Sigmoid colon (tissue), 7 donors: ENCODE results near the gene DYNLRB1. TPM values are rescaled to one million over a fixed set of nuclear protein-coding genes. Genes with fewer than 3 reads are reported as not detected.

Experiments
- DNase-seq: peaks from one replicate; pipeline ENCODE4 v3.0.0-alpha.2; 2019
- H3K27ac ChIP-seq, 4 donors: fragments of 200-600 bp; sonication (generic); one replicate each; pipeline ENCODE4 v1.5.1; 2016 to 2019; ENCODE audit warnings: mild to moderate bottlenecking in 1 of 4
- H3K27me3 ChIP-seq, 3 donors: fragments of 200-600 bp; sonication (generic); one replicate each; pipeline ENCODE4 v1.5.1; 2019; ENCODE audit warnings: mild to moderate bottlenecking in 1 of 3
- H3K36me3 ChIP-seq, 4 donors: fragments of 200-600 bp; sonication (generic); one replicate each; pipeline ENCODE4 v1.5.1; 2016 to 2019
- H3K4me1 ChIP-seq, 4 donors: fragments of 200-600 bp; sonication (generic); one replicate each; pipeline ENCODE4 v1.5.1; 2017 to 2019
- H3K4me3 ChIP-seq, 4 donors: fragments of 200-600 bp; sonication (generic); one replicate each; pipeline ENCODE4 v1.5.1; 2017 to 2019; ENCODE audit warnings: mild to moderate bottlenecking in 2 of 4, moderate library complexity in 1 of 4
- H3K9me3 ChIP-seq, 4 donors: fragments of 200-600 bp in 3 of 4; sonication (generic) in 3 of 4; one replicate each; pipeline versions ENCODE4 v1.5.1 to v1.6.1; 2013 to 2019
- EP300 ChIP-seq, 4 donors: sonication (generic); formaldehyde crosslinking; IDR thresholded peaks; one replicate each; pipeline ENCODE4 v1.6.1; 2017; ENCODE audit warnings: antibody characterized with exemption in 4 of 4
- POLR2A ChIP-seq, 2 donors: fragments of 450-650 bp; IDR thresholded peaks; one replicate each; pipeline ENCODE4 v1.6.1; 2016; ENCODE audit warnings: antibody characterized with exemption in 2 of 2, mild to moderate bottlenecking in 2 of 2, moderate library complexity in 2 of 2
- POLR2AphosphoS5 ChIP-seq, 4 donors: sonication (generic); formaldehyde crosslinking; IDR thresholded peaks; one replicate each; pipeline ENCODE4 v1.6.1; 2017; ENCODE audit warnings: antibody characterized with exemption in 4 of 4
- WGBS, 2 donors: extraction: QIAGEN DNeasy Blood & Tissue Kit; methylation state at CpG; one replicate each; pipeline ENCODE4 v1.1.7; 2013; 5-methylcytosine and 5-hydroxymethylcytosine counted together
- intact Hi-C: fragments of 100-400 bp; cut with DNase I; formaldehyde crosslinking; loops from one replicate; pipeline ENCODE4 v1.15.1; 2023
- polyA plus RNA-seq, 3 donors: library from polyadenylated mRNA; stranded (reverse); fragments of 200-250 nt; gene quantifications; one replicate each; pipeline ENCODE4 v1.2.3, GENCODE V29; 2013
- total RNA-seq, 4 donors: library from RNA; depleted of rRNA; stranded (reverse); fragments of >200 nt; gene quantifications; one replicate each; pipeline ENCODE4 v1.1.0, GENCODE V29; 2016
- TF ChIP-seq, protein P1 (sequence below), 4 experiments: fragments of 450-650 bp in 3 of 4; fragments of 200-600 bp in 1 of 4; IDR thresholded peaks; one replicate each; pipeline ENCODE4 v1.5.1; 2016 to 2019; ENCODE audit warnings: antibody characterized with exemption in 4 of 4, mild to moderate bottlenecking in 3 of 4, moderate library complexity in 2 of 4
- donor health status: healthy with polysubstance abuse.
- donor health status: Bipolar disorder and iron deficiency.
- donor health status: healthy.

The DYNLRB1 gene
- total and polyA plus RNA-seq, 7 donors, result 148 to 259 (median 168) TPM

GRCh38 chr20:34547844-34548613, 31.8 kb downstream of the DYNLRB1 start:
- Histone ChIP-seq H3K27me3 (no peaks in the 10 kb centered on the region), H3K27ac (no peak overlapping the region), H3K4me1 (peaks cover 0 to 7% (median 3%) of the 10 kb centered on the region in 4 donors), H3K4me3 (no peak overlapping the region), H3K36me3 (no peaks in the 10 kb centered on the region), H3K9me3 (no peaks in the 10 kb centered on the region)
- no peak for DNase-seq
- WGBS, 2 donors, result 71 to 91% methylated on average over 22 of the region's 22 CpGs
- no peak for TF ChIP-seq EP300 (IDR thresholded peaks at IDR 0.05)
- TF ChIP-seq POLR2A (IDR thresholded peaks at IDR 0.05), result no peak
- no peak for TF ChIP-seq POLR2AphosphoS5 (IDR thresholded peaks at IDR 0.05)
- TF ChIP-seq, protein P1, sequence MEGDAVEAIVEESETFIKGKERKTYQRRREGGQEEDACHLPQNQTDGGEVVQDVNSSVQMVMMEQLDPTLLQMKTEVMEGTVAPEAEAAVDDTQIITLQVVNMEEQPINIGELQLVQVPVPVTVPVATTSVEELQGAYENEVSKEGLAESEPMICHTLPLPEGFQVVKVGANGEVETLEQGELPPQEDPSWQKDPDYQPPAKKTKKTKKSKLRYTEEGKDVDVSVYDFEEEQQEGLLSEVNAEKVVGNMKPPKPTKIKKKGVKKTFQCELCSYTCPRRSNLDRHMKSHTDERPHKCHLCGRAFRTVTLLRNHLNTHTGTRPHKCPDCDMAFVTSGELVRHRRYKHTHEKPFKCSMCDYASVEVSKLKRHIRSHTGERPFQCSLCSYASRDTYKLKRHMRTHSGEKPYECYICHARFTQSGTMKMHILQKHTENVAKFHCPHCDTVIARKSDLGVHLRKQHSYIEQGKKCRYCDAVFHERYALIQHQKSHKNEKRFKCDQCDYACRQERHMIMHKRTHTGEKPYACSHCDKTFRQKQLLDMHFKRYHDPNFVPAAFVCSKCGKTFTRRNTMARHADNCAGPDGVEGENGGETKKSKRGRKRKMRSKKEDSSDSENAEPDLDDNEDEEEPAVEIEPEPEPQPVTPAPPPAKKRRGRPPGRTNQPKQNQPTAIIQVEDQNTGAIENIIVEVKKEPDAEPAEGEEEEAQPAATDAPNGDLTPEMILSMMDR (IDR thresholded peaks at IDR 0.05), result no peak
- intact Hi-C loops, result no loop called here

DNA sequence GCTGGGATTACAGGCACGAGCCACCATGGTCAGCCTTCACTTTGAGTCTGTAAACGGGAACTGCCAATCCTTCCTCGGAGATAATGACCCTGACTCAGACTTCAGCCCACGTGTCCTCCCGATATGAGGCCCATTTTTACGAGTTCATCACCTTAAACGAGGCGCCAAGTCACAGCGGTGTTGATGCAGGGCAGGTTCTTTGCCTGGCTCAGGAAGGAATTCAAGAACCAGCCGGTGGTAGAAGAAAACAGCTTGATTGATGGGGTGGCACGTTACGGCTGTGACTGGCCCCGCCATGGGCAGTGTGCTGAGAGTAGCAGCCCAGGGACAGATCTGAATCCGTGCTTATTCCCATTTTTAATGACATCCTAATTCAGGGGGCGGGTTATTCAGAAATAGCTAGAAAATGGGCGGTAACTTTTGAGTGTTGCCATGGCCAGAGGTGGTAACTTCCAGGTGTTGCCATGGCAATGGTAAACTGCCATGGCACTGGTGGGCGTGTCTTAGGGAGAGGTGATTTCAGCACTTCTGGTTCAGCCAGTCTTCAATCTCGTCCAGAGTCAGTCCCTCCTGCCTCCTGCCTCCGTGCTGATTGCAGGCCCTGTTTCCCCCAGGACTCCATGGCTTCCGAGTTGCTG, 33.2 kb downstream of the DYNLRB1 start:
- H3K27ac ChIP-seq, result no peak overlapping the region
- H3K36me3 ChIP-seq, result no peaks in the 10 kb centered on the region
- H3K27me3 ChIP-seq, result no peaks in the 10 kb centered on the region
- WGBS, 2 donors, result 55 to 58% methylated on average over 20 of the region's 20 CpGs
- peaks cover 0 to 9% (median 1%) of the 10 kb centered on the region in 4 donors for H3K4me1 ChIP-seq
- intact Hi-C loops, result no loop called here
- H3K4me3 ChIP-seq, result no peak overlapping the region
- TF ChIP-seq, protein P1 (IDR thresholded peaks at IDR 0.05), result no peak
- TF ChIP-seq POLR2A (IDR thresholded peaks at IDR 0.05), result no peak
- TF ChIP-seq EP300 (IDR thresholded peaks at IDR 0.05), result no peak
- DNase-seq, result no peak
- no peaks in the 10 kb centered on the region for H3K9me3 ChIP-seq

DNA sequence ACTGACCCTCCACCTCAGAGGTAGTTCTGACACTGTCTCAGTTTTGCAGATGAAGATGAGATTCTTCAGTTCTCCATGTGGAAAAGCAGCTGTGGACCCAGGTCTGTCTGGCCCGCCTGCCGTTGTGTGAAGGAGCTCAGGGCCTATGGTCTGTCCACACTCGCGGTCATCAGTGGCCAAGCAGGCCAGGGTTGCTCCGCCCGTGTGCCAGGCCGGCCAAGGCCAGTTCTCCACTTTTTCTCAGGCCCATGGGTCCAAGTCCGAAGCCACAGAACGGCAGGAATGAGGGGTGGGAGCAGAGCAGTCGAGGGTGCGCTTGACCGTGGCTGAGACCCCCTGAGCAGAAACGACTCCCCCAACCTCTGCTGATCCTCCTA, 33.7 kb downstream of the DYNLRB1 start:
- Histone ChIP-seq H3K4me3 (no peak overlapping the region), H3K27ac (no peak overlapping the region), H3K4me1 (peaks cover 0 to 5% (median 0%) of the 10 kb centered on the region in 4 donors), H3K9me3 (no peaks in the 10 kb centered on the region), H3K36me3 (no peaks in the 10 kb centered on the region), H3K27me3 (no peaks in the 10 kb centered on the region)
- WGBS, 2 donors, result 88 to 91% methylated on average over 13 of the region's 13 CpGs
- intact Hi-C loops, result no loop called here
- DNase-seq, result no peak
- TF ChIP-seq POLR2AphosphoS5 (IDR thresholded peaks at IDR 0.05) (no peak), POLR2A (IDR thresholded peaks at IDR 0.05) (no peak), EP300 (IDR thresholded peaks at IDR 0.05) (no peak)
- TF ChIP-seq, protein P1 (IDR thresholded peaks at IDR 0.05), result no peak

DNA sequence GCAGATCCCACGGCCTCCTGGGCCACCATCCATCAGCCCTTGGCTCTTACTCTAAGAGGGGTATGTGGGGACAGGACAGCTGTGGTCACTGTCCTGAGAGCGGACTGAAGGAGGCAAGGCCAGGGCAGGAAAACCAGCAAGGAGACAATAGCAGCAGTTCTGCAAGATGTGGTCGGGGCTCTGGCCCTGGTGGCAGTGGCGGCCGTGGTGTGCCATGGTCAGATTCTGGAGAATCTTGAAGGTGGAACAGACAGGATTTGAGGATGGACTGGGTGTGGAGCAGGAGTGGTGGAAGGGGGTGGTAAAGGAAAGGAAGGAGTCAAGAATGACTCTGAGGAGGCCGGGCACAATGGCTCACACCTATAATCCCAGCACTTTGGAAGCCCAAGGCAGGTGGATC, 36.3 kb downstream of the DYNLRB1 start:
- DNase-seq, result no peak
- intact Hi-C loops, result no loop called here
- Histone ChIP-seq H3K27ac (no peak overlapping the region), H3K36me3 (no peaks in the 10 kb centered on the region), H3K4me3 (no peak overlapping the region), H3K27me3 (no peaks in the 10 kb centered on the region), H3K4me1 (peaks cover 0 to 7% (median under 1%) of the 10 kb centered on the region in 4 donors), H3K9me3 (no peaks in the 10 kb centered on the region)
- TF ChIP-seq EP300 (IDR thresholded peaks at IDR 0.05) (no peak), POLR2AphosphoS5 (IDR thresholded peaks at IDR 0.05) (no peak), POLR2A (IDR thresholded peaks at IDR 0.05) (no peak)
- TF ChIP-seq, protein P1 (IDR thresholded peaks at IDR 0.05), result no peak
- WGBS, 2 donors, result 95 to 97% methylated on average over 6 of the region's 6 CpGs
